Calu3 (cell line): Measurements from ENCODE around the gene SULT2B1. TPM values are rescaled to one million over a fixed set of nuclear protein-coding genes. Genes with fewer than 3 reads are reported as not detected.

ENCODE experiments used
- BruUV-seq: library from RNA; stranded (reverse); fragments of 400-500 nt; replicated peaks from 2 replicates; lab custom pipeline; 2021; lab: Mats Ljungman, UMichigan
- CTCF ChIA-PET: fragments of 300-600 bp; sonication (Branson Sonifier 250); formaldehyde crosslinking; loops from one replicate; lab custom pipeline; 2022; ENCODE audit warnings: antibody characterized with exemption; lab: Charles Lee
- DNase-seq: peaks from one replicate; pipeline ENCODE4 v3.0.0; 2022
- H3K27ac Mint-ChIP-seq: one replicate; pipeline ENCODE4 v1.8.0; 2022; ENCODE audit warnings: mixed read lengths; ENCODE audit not compliant: unreplicated experiment
- H3K27me3 Mint-ChIP-seq: one replicate; pipeline ENCODE4 v1.8.0; 2022; ENCODE audit warnings: mixed read lengths; ENCODE audit not compliant: unreplicated experiment
- H3K36me3 Mint-ChIP-seq: one replicate; pipeline ENCODE4 v1.8.0; 2022; ENCODE audit warnings: mild to moderate bottlenecking, moderate library complexity, mixed read lengths; ENCODE audit not compliant: insufficient read depth, unreplicated experiment
- H3K4me1 Mint-ChIP-seq: one replicate; pipeline ENCODE4 v1.8.0; 2022; ENCODE audit warnings: mild to moderate bottlenecking, low read depth, mixed read lengths; ENCODE audit not compliant: unreplicated experiment
- H3K4me3 Mint-ChIP-seq: one replicate; pipeline ENCODE4 v1.8.0; 2022; ENCODE audit warnings: mild to moderate bottlenecking, low read depth, moderate library complexity, mixed read lengths; ENCODE audit not compliant: unreplicated experiment
- H3K9me3 Mint-ChIP-seq: one replicate; pipeline ENCODE4 v1.8.0; 2022; ENCODE audit warnings: low read depth, mixed read lengths; ENCODE audit not compliant: unreplicated experiment
- intact Hi-C: fragments of 100-400 bp; cut with micrococcal nuclease; formaldehyde crosslinking; loops from one replicate; pipeline ENCODE4 v1.10.0; 2022; ENCODE audit not compliant: unreplicated experiment
- total RNA-seq: library from RNA; stranded (reverse); gene quantifications from 2 replicates; pipeline ENCODE4 v1.2.3, GENCODE V29; 2022
- TF ChIP-seq, protein P1 (sequence below): fragments of 200-600 bp; IDR thresholded peaks from one replicate; pipeline ENCODE4 v1.8.0; 2022; ENCODE audit warnings: antibody characterized with exemption; ENCODE audit not compliant: unreplicated experiment

Gene SULT2B1
- total RNA-seq, 1 experiment from 2014 or later: not detected

DNA sequence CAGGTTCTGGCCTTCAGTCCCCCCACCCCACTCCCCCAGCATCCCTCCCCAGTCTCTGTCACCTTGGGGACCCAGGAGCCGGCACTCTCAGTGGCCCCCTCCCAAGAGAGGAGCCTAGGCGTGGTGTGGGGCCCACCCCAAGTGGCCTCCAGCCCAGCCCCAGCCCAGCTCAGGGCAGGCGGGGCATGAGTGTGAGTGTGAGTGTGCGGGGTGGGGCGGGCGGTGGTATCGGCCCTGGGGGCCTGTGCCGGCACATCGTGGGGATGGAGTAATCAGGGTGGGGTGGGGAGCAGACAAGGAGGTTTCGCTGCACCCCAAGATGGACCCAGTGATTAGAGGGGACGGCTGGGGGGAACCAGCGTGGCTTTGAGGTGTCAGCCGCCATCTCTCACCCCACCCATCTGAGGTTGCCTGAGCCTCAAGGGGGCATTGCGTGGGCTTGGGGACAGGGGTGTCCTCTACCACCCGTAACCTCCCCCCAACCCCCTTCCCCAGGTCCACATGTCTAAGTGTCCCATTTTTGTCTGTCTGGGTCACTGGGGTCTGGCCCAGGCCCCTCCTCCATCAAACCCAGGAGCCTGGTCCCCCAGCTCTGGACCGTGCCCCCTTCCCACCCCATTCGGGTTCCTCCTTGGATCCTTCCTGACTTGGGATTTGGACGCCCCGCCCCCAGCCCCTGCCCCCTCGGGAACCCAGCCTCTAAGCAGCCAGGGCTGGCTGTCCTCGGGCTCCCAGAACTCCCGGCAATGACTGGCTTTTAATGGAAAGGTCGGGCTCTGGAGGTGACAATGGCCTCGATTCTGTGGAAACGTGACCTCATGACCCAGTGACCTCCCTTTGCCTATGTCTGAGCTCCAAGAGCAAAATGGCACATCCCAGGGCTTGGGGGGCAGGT lies 6.9 kb upstream of the SULT2B1 start:
- H3K9me3 Mint-ChIP-seq: no peaks in the 10 kb centered on the region

DNA sequence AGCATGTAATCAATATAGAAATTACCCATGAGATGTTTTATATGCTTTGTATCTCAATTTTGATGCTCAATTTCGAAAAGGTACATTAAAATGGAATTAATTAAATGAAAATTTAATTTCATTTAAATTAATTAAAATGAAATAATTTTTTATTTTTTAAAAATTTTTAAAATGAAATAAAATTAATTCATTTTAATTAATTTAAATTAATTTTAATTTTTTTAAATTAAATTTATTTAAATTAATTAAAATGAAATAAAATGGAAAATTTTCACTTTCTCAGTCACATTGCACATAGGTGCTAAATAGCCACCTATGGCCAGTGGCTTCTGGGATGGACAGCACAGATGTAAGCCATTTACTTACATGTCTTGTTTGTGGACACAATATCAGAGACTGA lies 4.2 kb upstream of the SULT2B1 start:
- no TSS peak for BruUV-seq
- no peak overlapping the region for H3K4me3 Mint-ChIP-seq
- peaks cover 18% of the 10 kb centered on the region for H3K4me1 Mint-ChIP-seq
- TF ChIP-seq, protein P1, sequence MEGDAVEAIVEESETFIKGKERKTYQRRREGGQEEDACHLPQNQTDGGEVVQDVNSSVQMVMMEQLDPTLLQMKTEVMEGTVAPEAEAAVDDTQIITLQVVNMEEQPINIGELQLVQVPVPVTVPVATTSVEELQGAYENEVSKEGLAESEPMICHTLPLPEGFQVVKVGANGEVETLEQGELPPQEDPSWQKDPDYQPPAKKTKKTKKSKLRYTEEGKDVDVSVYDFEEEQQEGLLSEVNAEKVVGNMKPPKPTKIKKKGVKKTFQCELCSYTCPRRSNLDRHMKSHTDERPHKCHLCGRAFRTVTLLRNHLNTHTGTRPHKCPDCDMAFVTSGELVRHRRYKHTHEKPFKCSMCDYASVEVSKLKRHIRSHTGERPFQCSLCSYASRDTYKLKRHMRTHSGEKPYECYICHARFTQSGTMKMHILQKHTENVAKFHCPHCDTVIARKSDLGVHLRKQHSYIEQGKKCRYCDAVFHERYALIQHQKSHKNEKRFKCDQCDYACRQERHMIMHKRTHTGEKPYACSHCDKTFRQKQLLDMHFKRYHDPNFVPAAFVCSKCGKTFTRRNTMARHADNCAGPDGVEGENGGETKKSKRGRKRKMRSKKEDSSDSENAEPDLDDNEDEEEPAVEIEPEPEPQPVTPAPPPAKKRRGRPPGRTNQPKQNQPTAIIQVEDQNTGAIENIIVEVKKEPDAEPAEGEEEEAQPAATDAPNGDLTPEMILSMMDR: no peak
- no peak overlapping the region for H3K27ac Mint-ChIP-seq
- H3K27me3 Mint-ChIP-seq: peaks cover 14% of the 10 kb centered on the region
- H3K9me3 Mint-ChIP-seq: no peaks in the 10 kb centered on the region
- intact Hi-C loops: no loop called here
- H3K36me3 Mint-ChIP-seq: peaks cover 9% of the 10 kb centered on the region
- DNase-seq: no peak
- CTCF ChIA-PET: no interaction called here

More for the DNA sequence above, 6.9 kb upstream of the SULT2B1 start:
- BruUV-seq: no TSS peak
- TF ChIP-seq, protein P1: no peak
- Mint-ChIP-seq H3K4me1 (peaks cover 9% of the 10 kb centered on the region), H3K27ac (no peak overlapping the region), H3K27me3 (no peaks in the 10 kb centered on the region), H3K4me3 (no peak overlapping the region), H3K36me3 (peaks cover 9% of the 10 kb centered on the region)
- intact Hi-C loops: no loop called here
- no peak for DNase-seq
- CTCF ChIA-PET: interaction anchor here (0.6 kb wide), 2 partner anchors 12 to 376 kb away, joined by 4 read pairs; no protein-coding TSS in a partner anchor

DNA sequence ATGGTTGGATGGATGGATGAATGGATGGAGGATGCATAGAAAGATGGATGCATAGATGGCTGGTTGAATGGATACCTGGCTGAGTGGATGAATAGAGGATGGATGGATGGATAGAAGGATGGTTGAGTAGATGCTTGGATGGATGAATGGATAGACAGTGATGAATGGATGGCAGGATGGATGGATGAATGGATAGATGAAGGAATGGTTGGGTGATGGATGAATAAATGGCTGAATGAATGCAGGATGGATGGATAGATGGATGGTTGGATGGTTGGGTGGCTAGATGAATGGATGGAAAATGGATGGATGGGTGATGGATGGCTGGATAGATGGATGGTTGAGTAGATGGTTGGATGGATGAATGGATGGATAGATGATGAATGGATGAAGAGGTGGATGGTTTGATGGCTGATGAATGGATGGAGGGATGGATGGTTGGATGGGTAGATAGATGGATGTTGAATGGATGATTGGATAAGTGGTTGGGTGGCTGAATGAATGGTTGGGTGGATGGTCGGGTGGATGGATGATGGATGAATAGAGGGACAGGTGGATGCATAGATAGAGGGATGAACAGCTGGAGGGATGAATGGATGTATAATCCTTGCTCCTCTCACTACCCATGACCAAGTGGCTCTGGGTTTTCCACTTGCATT lies 3.6 kb upstream of the SULT2B1 start:
- Mint-ChIP-seq H3K36me3 (peaks cover 3% of the 10 kb centered on the region), H3K27me3 (peaks cover 14% of the 10 kb centered on the region), H3K4me1 (peaks cover 11% of the 10 kb centered on the region), H3K27ac (no peak overlapping the region), H3K4me3 (no peak overlapping the region), H3K9me3 (no peaks in the 10 kb centered on the region)
- no peak for DNase-seq
- intact Hi-C loops: no loop called here
- CTCF ChIA-PET: interaction anchor here (0.7 kb wide), 1 partner anchor 8 kb away, joined by 3 read pairs; no protein-coding TSS in a partner anchor
- TF ChIP-seq, protein P1: no peak
- BruUV-seq: no TSS peak

DNA sequence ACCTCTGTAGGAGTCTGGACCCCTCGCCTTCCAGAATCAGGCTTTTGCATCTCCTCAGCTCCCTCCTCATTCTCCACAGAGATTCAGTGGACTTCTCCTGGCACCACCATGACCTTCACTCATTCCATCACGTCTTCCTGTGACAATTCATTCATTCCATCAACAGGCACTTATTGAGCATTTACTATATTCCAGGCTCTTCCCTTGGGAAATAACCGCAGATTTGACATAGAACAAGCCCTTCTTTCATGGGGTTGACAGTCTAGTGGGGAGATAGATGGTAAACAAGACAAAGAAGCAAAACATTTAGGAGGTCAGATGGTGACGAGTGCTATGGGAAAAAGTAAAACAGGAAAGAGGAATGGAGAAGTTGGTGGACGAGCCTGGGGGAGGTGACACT lies 2.6 kb upstream of the SULT2B1 start:
- TF ChIP-seq, protein P1: no peak
- no TSS peak for BruUV-seq
- intact Hi-C loops: no loop called here
- peaks cover 18% of the 10 kb centered on the region for H3K4me1 Mint-ChIP-seq
- no peaks in the 10 kb centered on the region for H3K9me3 Mint-ChIP-seq
- H3K27ac Mint-ChIP-seq: no peak overlapping the region
- peaks cover 14% of the 10 kb centered on the region for H3K27me3 Mint-ChIP-seq
- no peak overlapping the region for H3K4me3 Mint-ChIP-seq
- CTCF ChIA-PET: interaction anchor here (0.7 kb wide), 1 partner anchor 9 kb away, joined by 3 read pairs; no protein-coding TSS in a partner anchor
- peaks cover 5% of the 10 kb centered on the region for H3K36me3 Mint-ChIP-seq
- no peak for DNase-seq
